RWPE1 (cell line): Measurements from ENCODE around the gene XPOT.
A peak's percentile ranks its signal among the peaks of the same experiment; 100 is the strongest.

Source experiments
- CTCF ChIA-PET: fragments of 350-600 bp; sonication (Branson Sonifier 250); formaldehyde crosslinking; extraction: SDS; loops from one replicate; lab custom pipeline; 2021; lab: Yijun Ruan, JAX
- POLR2A ChIA-PET: fragments of 400-600 bp; formaldehyde crosslinking; extraction: SDS; loops from one replicate; lab custom pipeline; 2020; ENCODE audit warnings: antibody characterized with exemption; ENCODE audit not compliant: low non-redundant PET; lab: Yijun Ruan, JAX
- DNase-seq: peaks from one replicate; pipeline ENCODE4 v3.0.0; 2012; ENCODE audit warnings: low spot score
- H3K27ac ChIP-seq: fragments of 450-650 bp; 2 replicates; pipeline ENCODE4 v1.5.1; 2017
- TF ChIP-seq, protein P1 (sequence below): fragments of 450-650 bp; conservative IDR thresholded peaks from 2 replicates; pipeline ENCODE4 v1.5.1; 2017; ENCODE audit warnings: low read depth, mild to moderate bottlenecking

The XPOT gene

DNA sequence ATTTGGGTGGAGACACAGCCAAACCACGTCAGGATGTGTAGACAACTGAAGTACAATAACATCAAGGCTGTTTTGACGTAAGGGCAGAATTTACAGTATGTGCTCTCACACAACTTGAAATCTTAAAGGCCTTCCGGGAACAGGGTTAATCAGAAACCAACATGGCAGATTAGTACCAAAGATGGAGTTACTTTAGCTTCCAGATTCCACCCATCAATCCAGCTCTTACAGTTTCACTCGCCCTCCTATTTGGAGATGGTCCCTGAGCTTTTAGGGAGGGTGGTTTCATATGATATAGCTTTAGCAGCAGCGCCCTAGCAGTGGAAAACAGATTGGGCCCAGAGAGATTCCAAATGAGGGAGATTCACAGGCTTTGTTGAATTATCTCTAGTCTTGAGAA is 2.0 kb upstream of the XPOT start:
- ChIA-PET POLR2A (no interaction called here), CTCF (no interaction called here)
- no peak overlapping the region for H3K27ac ChIP-seq
- TF ChIP-seq, protein P1, sequence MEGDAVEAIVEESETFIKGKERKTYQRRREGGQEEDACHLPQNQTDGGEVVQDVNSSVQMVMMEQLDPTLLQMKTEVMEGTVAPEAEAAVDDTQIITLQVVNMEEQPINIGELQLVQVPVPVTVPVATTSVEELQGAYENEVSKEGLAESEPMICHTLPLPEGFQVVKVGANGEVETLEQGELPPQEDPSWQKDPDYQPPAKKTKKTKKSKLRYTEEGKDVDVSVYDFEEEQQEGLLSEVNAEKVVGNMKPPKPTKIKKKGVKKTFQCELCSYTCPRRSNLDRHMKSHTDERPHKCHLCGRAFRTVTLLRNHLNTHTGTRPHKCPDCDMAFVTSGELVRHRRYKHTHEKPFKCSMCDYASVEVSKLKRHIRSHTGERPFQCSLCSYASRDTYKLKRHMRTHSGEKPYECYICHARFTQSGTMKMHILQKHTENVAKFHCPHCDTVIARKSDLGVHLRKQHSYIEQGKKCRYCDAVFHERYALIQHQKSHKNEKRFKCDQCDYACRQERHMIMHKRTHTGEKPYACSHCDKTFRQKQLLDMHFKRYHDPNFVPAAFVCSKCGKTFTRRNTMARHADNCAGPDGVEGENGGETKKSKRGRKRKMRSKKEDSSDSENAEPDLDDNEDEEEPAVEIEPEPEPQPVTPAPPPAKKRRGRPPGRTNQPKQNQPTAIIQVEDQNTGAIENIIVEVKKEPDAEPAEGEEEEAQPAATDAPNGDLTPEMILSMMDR, result no peak
- DNase-seq, result no peak

DNA sequence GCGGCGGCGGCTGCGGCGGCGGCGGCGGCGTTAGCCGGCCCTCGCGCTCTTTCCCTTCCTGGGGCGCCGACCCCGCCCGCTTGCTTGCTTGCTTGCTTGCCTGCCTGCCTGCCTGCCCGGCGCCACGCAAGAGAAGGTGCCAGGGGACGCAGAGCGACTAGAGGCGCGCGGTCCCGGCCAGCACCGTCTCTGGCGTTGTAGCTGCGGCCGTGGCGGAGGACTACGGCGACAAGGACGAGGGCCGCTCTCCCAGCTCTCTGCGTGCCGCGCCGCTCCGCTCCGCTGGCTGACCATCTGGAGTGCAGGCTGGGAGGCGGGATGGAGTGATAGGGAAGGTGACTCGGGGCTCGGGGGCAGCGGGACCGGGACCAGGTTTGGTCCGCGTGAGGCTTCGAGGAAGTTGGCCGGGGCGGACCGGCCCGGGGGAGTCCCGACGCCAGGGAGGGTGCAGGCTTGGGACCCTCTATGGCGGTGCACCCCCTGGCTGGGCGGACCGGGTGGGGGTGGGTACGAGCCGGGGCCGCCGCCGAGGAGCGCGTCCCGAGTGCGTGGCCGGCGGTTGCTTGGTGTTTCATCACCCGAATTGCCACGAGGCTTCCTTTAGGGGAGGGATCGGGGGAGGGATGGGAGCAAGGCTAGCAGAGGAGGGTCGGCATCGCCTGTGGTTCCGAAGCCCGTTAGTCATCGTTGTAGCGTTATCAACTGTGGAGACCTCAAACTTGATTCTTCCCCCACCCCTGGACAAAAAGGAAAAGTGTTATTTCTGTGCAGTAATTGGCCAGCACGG is 471 bp downstream of the XPOT start:
- peak; percentile 75 for DNase-seq
- peak overlapping the region; percentile 99 for H3K27ac ChIP-seq
- POLR2A ChIA-PET, result interaction anchor here (0.6 to 1.1 kb wide), 2 partner anchors 19 to 1227 kb away, joined by 3 to 4 read pairs; no protein-coding TSS in a partner anchor

DNA sequence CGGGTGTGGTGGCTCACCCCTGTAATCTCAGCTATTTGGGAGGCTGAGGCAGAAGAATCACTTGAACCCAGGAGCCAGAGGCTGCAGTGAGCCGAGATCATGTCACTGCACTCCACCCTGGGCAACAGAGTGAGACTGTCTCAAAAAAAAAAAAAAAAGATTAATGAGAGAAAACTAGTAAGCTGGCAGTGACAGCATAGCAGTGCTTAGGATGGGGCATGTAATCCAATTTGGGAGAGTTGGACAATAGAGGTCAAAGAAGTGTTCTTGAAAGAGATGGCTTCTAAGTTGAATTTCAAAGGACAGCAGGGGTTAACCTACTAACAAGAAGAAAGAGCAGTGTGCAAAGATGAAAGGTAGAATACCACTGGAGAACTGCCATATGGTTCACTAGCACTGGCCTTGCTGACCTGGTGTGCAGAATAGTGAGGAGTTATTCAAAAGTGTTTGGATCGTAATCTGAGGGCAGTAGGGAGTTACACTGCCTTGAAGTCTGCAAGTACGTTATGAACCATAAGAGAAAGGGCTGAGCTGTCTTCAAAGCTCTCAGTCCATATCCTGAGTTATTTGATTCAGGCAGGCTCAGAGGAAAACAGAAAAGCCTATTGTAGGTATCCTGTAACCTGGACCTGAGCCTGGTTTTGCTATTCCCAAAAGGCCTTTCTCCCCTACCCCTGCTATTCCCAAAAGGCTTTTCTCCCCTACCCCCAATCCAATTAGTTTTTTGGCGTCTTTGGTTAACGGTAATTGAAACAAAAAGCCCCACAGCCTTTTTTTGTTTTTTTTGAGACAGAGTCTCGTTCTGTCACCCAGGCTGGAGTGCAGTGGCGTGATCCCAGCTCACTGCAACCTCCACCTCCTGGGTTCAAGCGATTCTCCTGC is 3.4 kb downstream of the XPOT start:
- H3K27ac ChIP-seq, result peak overlapping the region; percentile 28
- ChIA-PET POLR2A (interaction anchor here (0.5 kb wide), 1 partner anchor 151 kb away, joined by 3 read pairs; no protein-coding TSS in a partner anchor), CTCF (interaction anchor here (0.6 kb wide), 1 partner anchor 30 kb away, joined by 4 read pairs; no protein-coding TSS in a partner anchor)
- no peak for DNase-seq
- TF ChIP-seq, protein P1, result no peak

More for the DNA sequence above, 471 bp downstream of the XPOT start:
- TF ChIP-seq, protein P1, result no peak
- CTCF ChIA-PET, result interaction anchor here (0.5 to 0.7 kb wide), 3 partner anchors 26 to 566 kb away, joined by 3 to 7 read pairs (median 4); no protein-coding TSS in a partner anchor

DNA sequence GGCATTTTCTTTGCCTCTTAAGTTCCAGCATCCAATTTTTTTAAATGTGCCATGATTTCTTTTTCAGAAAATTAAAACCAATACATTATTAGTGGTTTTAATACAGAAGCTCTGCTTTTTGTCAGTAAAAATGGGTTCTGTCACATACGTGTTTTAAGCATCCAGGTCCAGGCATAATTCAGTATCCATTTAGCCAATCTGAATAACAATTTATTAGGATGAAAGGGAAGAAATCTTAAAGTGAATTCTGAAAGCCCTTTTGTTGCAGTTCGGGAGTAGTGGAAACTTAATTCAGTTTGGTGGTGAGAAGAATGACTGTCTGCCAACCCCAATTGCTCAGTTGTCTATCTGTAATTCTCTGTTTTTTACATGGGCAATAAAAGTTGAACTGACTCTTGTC is 7.2 kb downstream of the XPOT start:
- no peak overlapping the region for H3K27ac ChIP-seq
- CTCF ChIA-PET, result no interaction called here
- no peak for DNase-seq
- POLR2A ChIA-PET, result no interaction called here
- TF ChIP-seq, protein P1, result no peak

DNA sequence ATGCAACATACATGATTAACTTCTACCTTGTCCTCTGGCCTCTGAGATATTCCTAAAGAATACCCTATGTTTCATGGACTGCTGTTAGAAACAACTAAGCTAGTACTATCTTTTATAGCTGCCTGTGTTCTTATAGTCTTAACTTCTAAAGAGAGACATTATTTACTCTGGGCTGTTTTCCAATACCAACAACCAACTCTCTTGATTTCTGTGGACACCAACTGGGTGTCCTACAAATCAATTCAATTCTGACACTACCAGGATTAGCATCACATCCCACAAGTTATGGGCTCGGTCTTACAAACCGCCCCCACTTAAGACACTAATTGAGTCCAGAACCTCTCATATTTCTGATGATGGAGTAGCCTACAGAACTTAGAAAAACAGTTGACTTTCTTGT is 8.3 kb downstream of the XPOT start:
- CTCF ChIA-PET, result no interaction called here
- TF ChIP-seq, protein P1, result no peak
- H3K27ac ChIP-seq, result no peak overlapping the region
- DNase-seq, result no peak
- POLR2A ChIA-PET, result no interaction called here

DNA sequence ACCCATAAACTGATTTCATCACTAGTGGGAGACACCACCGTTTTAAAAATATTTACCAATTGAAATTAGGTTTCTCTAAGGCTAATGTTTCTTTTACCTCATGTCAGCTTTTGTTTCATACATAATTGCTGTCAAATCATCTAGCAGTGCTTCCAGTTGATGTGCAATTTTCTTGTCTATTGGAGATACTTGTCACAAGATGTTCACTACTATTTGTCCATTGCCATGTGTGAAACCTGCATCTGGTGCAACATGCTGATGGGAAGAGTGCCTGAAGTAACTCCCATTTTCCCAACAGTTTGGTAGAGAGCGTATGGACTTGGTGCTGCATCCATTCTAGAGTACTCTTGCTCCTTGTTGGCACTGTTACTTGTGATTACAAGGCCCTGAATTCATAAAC is 9.7 kb downstream of the XPOT start:
- POLR2A ChIA-PET, result no interaction called here
- TF ChIP-seq, protein P1, result no peak
- CTCF ChIA-PET, result no interaction called here
- H3K27ac ChIP-seq, result no peak overlapping the region
- DNase-seq, result no peak
